HS-5 (cell line): ENCODE data around the gene ACSS1.

Experiments used
- DNase-seq: peaks from one replicate; pipeline ENCODE4 v3.0.0-alpha.2; 2012; ENCODE audit warnings: low read depth

Gene ACSS1

DNA sequence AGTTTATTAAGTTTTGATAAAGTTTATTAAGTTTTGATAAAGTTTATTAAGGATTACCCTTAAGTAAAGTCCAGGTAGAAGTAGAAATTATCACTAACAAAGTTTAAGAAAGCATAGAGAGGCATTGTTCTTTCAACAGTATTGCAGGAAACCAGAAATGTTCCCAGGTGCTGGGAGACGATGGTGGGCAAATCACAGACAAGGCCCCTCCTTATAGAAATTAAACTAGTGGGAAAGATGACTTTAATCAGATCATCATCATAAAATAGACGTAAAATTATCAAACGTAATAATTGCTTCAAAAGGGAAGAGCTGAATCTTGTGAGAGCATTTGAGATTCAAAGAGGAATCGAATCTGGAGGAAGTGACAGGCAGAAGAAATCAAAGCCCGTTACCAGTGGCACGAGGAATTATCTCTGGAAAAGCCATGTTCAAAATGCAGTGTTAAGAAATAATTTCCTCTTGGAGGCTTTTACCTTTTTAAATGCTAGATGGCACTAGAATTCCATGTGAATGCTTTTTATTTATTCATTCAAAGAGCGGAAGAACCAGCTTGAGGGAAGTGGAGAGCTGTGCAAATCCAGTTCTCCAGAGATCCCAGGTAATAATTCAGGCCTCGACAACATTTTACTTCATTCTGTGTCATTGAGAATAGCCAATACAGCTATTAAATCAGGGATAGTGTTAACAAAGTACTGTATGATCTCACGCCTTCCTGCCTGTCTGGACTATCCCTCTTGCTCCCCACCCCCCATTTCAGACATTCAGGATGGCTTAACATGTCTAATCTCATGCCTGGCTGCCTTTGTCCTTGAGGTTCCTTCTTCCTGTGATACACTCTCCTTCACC is 64.4 kb downstream of the ACSS1 start:
- peak; percentile 52 for DNase-seq

GRCh38 chr20:24992487-24993205 is 65.3 kb downstream of the ACSS1 start, which contains the start of gene APMAP:
Gene APMAP, minus strand, starts transcription at chr20:24992751. Its CDS starts 63 bp downstream, at chr20:24992688.
- peak; percentile 67 for DNase-seq

- no peak for DNase-seq
Observed at GRCh38 chr20:24991897-24992486, 65.9 kb downstream of the ACSS1 start.

DNA sequence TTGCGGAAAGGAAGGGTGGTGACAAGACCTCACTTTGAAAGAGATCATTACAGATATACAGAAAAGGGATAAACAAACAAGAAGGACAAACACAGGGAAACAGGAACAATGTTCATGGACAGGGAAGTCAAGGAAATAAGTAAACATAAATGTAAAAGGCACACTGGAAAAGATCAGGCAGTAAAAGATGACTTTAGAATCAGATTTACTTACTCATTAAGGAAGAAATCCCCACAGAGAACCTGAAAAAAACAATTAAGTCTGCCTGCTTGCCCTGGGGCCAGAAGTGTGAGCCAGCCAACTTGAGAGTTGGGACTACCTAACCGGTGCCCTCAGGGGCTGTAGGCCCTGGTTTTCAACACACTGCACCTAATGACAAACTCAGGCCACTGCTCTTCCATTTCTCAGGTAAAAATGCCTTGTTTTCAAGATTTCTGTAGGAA is 67.1 kb downstream of the ACSS1 start:
- DNase-seq, result no peak

DNA sequence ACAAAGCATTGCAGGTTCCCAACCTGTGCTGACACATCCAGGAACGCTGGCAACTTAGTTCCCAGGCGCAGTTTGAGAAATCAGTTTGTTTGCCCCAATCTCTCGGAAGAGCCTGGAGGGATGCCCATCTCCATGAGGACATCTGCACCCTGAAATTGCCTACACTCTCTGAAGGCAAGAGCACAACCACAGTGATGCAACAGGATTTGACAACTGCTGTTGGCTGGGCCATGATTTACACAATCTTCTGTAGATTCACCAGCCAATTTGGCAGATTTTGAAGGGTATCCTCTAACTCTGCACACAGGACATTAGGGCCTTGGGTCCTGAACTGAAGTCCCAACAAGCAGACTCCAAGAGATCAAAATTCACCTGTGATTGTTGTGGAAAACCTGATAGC is 68.8 kb downstream of the ACSS1 start:
- no peak for DNase-seq

DNA sequence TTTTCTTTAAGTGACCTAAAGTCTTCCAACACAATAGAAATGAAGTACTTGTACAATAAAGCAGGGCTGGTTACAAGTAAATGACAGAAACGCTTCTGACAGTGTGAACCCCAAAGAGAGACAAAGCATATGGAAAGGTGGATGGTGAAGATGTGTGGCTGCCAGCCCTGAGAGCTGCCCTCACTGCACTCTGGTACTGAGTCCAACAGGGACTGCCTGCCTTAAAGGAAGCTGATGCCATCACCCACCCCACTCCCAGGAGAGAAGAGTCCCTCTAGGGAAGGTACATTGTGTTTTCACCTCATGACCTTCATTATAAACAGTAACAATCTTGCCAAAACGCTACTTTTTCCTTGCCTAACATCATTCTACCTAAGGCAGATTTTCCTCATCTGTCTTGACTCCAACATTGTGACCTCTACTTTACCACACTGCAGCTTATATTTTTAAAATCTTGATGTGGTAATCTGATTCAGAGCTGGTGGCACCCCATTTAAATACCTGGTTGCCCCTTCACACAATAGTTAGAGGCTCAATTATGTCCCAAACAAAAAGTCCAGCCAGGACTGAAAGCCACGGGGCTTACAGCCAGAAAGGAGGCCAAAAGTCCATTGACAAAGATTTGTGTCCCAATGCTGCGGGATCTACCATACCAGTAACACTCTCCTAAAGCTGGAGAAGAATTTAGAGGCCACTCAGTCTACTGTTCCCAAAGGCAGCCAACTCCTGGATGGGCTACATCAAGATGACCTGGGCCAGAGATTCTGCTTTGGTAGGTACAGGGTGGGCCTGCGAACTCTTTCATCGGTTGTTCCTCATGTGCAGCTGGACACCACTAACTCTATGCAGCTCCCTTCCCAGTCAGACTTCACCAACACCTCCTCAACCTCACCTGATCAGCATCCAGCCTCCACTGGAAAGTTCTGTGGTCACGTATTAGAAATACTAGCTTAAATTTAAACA is 69.8 kb downstream of the ACSS1 start:
- DNase-seq, result no peak

DNA sequence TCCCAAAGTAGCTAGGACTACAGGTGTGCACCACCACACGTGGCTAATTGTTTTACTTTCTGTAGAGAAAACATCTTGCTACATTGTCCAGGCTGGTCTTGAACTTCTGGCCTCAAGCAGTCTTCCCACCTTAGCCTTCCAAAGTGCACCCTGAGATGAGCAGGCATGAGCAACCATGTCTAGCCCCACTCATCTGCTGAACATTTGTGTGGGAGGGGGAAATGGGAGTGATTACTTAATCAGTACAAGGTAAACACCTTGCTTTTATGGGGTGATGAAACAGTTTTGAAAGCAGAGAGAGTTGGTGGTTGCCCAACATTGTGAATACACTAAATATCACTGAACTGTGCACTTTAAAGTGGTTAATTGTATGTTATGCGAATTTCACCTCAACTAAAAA is 70.7 kb downstream of the ACSS1 start:
- no peak for DNase-seq

- DNase-seq, result no peak
Observed at GRCh38 chr20:24986436-24987015, 71.4 kb downstream of the ACSS1 start.

DNA sequence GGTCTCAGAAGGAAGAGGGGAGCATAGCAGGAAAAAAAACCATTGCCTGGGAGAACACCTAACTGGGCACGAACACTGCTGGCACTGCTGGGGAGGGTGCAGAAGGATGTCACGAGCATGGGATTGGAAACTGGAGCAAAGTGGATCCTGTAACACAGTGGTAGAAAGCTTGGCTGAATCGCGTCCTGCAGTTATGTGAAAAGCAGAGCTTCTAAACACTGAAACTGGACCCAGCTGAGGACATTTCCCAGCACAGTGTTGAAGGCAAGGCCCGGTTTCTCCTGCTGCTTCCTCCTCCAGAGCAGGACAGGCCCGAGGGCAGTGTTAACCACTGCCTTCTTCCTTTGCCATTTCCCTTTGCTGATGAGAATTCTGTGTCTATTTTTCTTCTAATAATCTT is 72.1 kb downstream of the ACSS1 start:
- DNase-seq, result no peak

DNA sequence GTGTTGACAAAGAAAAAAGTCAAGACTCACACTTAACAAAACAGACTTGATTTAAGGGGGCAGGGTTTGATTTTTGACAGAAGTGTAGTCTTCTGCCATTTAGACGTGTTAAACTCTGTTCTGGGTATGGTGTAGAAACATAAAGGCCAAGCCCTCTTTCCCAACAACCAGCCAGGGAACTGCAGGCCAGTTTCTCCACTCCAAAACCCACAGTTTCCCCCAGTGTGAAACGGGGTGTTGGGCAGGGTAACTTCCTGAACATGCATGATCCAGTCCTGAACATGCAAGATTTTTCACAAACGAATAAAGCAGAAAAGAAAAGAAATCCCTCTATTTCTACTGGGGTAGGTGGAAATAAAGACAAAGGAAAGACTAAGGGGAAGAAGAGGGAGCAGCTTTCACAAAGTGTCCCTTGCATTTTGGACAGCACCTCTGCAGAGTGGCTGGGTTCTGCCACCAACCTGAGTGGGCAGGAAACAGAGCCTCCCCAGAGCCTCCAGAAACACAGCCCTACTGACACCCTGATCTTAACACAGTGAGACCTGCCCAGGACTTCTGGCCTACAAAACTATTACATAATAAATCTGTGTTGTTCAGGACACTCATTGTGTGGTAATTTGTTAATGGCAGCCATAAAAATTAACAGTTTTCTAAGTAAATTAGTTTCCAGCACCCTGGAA is 72.8 kb downstream of the ACSS1 start:
- DNase-seq, result no peak

- DNase-seq, result no peak
Observed at GRCh38 chr20:24983896-24984295, 74.0 kb downstream of the ACSS1 start.

- DNase-seq, result no peak
Observed at GRCh38 chr20:24981790-24982189, 76.1 kb downstream of the ACSS1 start.

DNA sequence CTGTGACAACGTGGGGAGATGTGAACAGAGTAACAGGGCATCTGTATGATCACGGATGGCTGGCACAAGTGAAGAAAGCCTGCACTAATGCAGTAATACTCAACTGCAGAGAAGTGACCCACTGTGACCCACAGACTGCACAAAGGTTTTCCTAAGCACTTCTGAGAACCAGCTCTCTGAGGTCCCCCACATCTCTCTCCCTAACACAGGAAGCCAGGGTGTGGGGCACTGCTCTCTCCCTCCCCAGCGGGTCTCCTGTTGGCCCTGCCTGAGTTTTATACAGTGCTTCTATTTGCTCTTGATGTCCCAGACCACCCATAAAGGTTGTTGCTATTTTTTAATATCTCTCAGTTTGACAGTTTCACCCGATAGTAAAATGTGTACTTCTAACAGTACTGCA is 76.7 kb downstream of the ACSS1 start:
- DNase-seq, result no peak

- DNase-seq, result no peak
Observed at GRCh38 chr20:24980291-24981053, 77.5 kb downstream of the ACSS1 start.

GRCh38 chr20:24979036-24979960 is 78.6 kb downstream of the ACSS1 start:
- DNase-seq, result no peak

- no peak for DNase-seq
Observed at GRCh38 chr20:24978513-24978912, 79.4 kb downstream of the ACSS1 start.

GRCh38 chr20:24977797-24978196 is 80.1 kb downstream of the ACSS1 start:
- no peak for DNase-seq

- no peak for DNase-seq
Observed at GRCh38 chr20:24977336-24977735, 80.6 kb downstream of the ACSS1 start.

GRCh38 chr20:24972341-24972740 is 85.6 kb downstream of the ACSS1 start:
- no peak for DNase-seq
